ENCODE measurements around the gene DCDC2C. TPM values are rescaled to one million over a fixed set of nuclear protein-coding genes. Genes with fewer than 3 reads are reported as not detected.

DCDC2C gene
- total and polyA plus RNA-seq, 2 of the 4 experiments (the other 2 are of a cell fraction): not detected

- Histone ChIP-seq H3K56ac (ENCODE audit: extremely low read depth, insufficient read depth, low read length) (no peak overlapping the region), H4K20me1 (ENCODE audit: insufficient read depth, low read length) (no peaks in the 10 kb centered on the region), H4K91ac (ENCODE audit: insufficient read depth, low read depth, low read length) (no peak overlapping the region), H3K9me1 (ENCODE audit: insufficient read depth, low read length) (no peaks in the 10 kb centered on the region), H3K4ac (ENCODE audit: low read depth, low read length) (no peak overlapping the region), H3K27ac (ENCODE audit: insufficient read depth, low read length) (no peak overlapping the region), H2BK20ac (ENCODE audit: low read depth, low read length) (no peak overlapping the region), H3K4me2 (ENCODE audit: low read depth, low read length) (no peak overlapping the region), H3K14ac (replicated peaks; ENCODE audit: low read depth, low read length) (no peak overlapping the region), H3K27me3 (ENCODE audit: control insufficient read depth, insufficient read depth, low read length) (peaks cover 11% of the 10 kb centered on the region), H3K18ac (ENCODE audit: low read depth, low read length) (no peak overlapping the region), H3K9ac (ENCODE audit: low read depth, low read length) (no peak overlapping the region), H2AK9ac (replicated peaks; ENCODE audit: low read depth, low read length, poor library complexity) (no peak overlapping the region), H3K4me3 (ENCODE audit: insufficient read depth, low read depth, low read length) (no peak overlapping the region), H2AFZ (replicated peaks; ENCODE audit: low read length, poor library complexity) (no peak overlapping the region), H3K9me3 (ENCODE audit: control insufficient read depth, insufficient read depth, low read length) (no peaks in the 10 kb centered on the region), H3K79me1 (ENCODE audit: low read depth in 1 of 2, low read length in 2 of 2) (no peaks in the 10 kb centered on the region), H4K8ac (ENCODE audit: low read depth in 2 of 2, low read length in 2 of 2) (no peak overlapping the region), H3K4me1 (ENCODE audit: control insufficient read depth, insufficient read depth, low read length) (no peaks in the 10 kb centered on the region), H2AK5ac (ENCODE audit: low read depth, low read length) (no peak overlapping the region), H2BK120ac (ENCODE audit: low read depth, low read length) (no peak overlapping the region), H2BK5ac (ENCODE audit: low read depth, low read length, poor library complexity, severe bottlenecking) (no peak overlapping the region), H2BK15ac (ENCODE audit: low read depth, low read length) (no peak overlapping the region), H3K23ac (ENCODE audit: low read depth, low read length) (no peak overlapping the region), H3K36me3 (ENCODE audit: control insufficient read depth, insufficient read depth, low read length) (no peaks in the 10 kb centered on the region), H4K5ac (ENCODE audit: low read depth, low read length) (no peak overlapping the region)
- POLR2A ChIA-PET (ENCODE audit: unreplicated experiment): no interaction called here
- WGBS, 2 experiments (ENCODE audit: extremely low coverage in 2 of 2, insufficient read length in 1 of 2): no CpG with 5 or more reads among the region's 3 CpGs
- CTCF ChIA-PET: no interaction called here
- ATAC-seq (ENCODE audit: low read depth) (no peak), DNase-seq (no peak)
- BruUV-seq (replicated peaks): no TSS peak
- intact Hi-C loops (cut with micrococcal nuclease) (no loop called here), in situ Hi-C loops (cut with MboI; ENCODE audit: low sequenced_read_pairs) (no loop called here), dilution Hi-C loops (cut with HindIII; ENCODE audit: low sequenced_read_pairs, unreplicated experiment) (no loop called here)
- no peak for TF ChIP-seq RCOR1 (IDR thresholded peaks at IDR 0.05; ENCODE audit: insufficient replicate concordance, low read length)
- TF ChIP-seq, protein P1, sequence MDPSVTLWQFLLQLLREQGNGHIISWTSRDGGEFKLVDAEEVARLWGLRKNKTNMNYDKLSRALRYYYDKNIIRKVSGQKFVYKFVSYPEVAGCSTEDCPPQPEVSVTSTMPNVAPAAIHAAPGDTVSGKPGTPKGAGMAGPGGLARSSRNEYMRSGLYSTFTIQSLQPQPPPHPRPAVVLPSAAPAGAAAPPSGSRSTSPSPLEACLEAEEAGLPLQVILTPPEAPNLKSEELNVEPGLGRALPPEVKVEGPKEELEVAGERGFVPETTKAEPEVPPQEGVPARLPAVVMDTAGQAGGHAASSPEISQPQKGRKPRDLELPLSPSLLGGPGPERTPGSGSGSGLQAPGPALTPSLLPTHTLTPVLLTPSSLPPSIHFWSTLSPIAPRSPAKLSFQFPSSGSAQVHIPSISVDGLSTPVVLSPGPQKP (IDR thresholded peaks at IDR 0.05; ENCODE audit: borderline replicate concordance, low read depth, low read length): no peak
- no peak for TF ChIP-seq MAZ (IDR thresholded peaks at IDR 0.05; ENCODE audit: borderline replicate concordance, low read depth, low read length)
- no peak for TF ChIP-seq MXI1 (IDR thresholded peaks at IDR 0.05; ENCODE audit: borderline replicate concordance, low read depth, low read length)
Observed at GRCh38 chr2:3696545-3696944, 6.8 kb upstream of the DCDC2C start.
